Keratinocyte (primary cell): ENCODE results near the gene ITPK1. TPM values are rescaled to one million over a fixed set of nuclear protein-coding genes. Genes with fewer than 3 reads are reported as not detected.
"Not testable (repeated sequence)": the region's sequence is repeated elsewhere in the genome, so short reads cannot be mapped to it uniquely, and the experiment has no call there.

Source experiments
- DNase-seq: peaks from one replicate; pipeline ENCODE4 v3.0.0-alpha.2; 2011; ENCODE audit warnings: low read depth, missing footprints, low spot score
- FAIRE-seq: peaks from 2 replicates; lab custom pipeline; 2011; peaks lifted over from hg19 to GRCh38; lab: Jason Lieb, UNC
- H2AFZ ChIP-seq: 2 replicates; pipeline ENCODE4 v1.6.0; 2012; ENCODE audit warnings: low read length, control low read depth, inconsistent platforms; ENCODE audit not compliant: control insufficient read depth
- H3K27ac ChIP-seq: 2 replicates; pipeline ENCODE4 v1.5.1; 2011; ENCODE audit warnings: low read length; ENCODE audit not compliant: control insufficient read depth, insufficient read depth
- H3K27me3 ChIP-seq: 3 replicates; pipeline ENCODE4 v1.6.0; 2011; ENCODE audit warnings: low read length; ENCODE audit not compliant: control insufficient read depth, insufficient read depth; ENCODE audit errors: extremely low read depth
- H3K36me3 ChIP-seq, 2 experiments: 2 replicates in 1 of 2; 3 replicates in 1 of 2; pipeline ENCODE4 v1.5.1; 2011; ENCODE audit warnings: low read length in 2 of 2, mild to moderate bottlenecking in 1 of 2; ENCODE audit not compliant: control insufficient read depth in 2 of 2, insufficient read depth in 2 of 2; ENCODE audit errors: extremely low read depth in 1 of 2
- H3K4me1 ChIP-seq: 3 replicates; pipeline ENCODE4 v1.5.1; 2011; ENCODE audit warnings: low read length; ENCODE audit not compliant: control insufficient read depth, insufficient read depth; ENCODE audit errors: extremely low read depth
- H3K4me2 ChIP-seq: 3 replicates; pipeline ENCODE4 v1.6.0; 2011; ENCODE audit warnings: low read depth, low read length; ENCODE audit not compliant: control insufficient read depth, insufficient read depth; ENCODE audit errors: extremely low read depth
- H3K4me3 ChIP-seq, 3 experiments: fragments of 200-600 bp in 1 of 3; sonication (generic) in 1 of 3; 2 replicates in 2 of 3; 3 replicates in 1 of 3; pipeline ENCODE4 v1.5.1; 2011 to 2016; ENCODE audit warnings: low read length in 3 of 3, mild to moderate bottlenecking in 3 of 3, control low read depth in 2 of 3, inconsistent platforms in 1 of 3, low read depth in 1 of 3, mixed read lengths in 1 of 3, mixed run types in 1 of 3, moderate library complexity in 1 of 3; ENCODE audit not compliant: control insufficient read depth in 2 of 3, insufficient read depth in 2 of 3; ENCODE audit errors: extremely low read depth in 1 of 3
- H3K79me2 ChIP-seq: 2 replicates; pipeline ENCODE4 v1.6.0; 2012; ENCODE audit warnings: low read length; ENCODE audit not compliant: control insufficient read depth, insufficient read depth
- H3K9ac ChIP-seq: 3 replicates; pipeline ENCODE4 v1.6.0; 2011; ENCODE audit warnings: low read length; ENCODE audit not compliant: control insufficient read depth, insufficient read depth; ENCODE audit errors: extremely low read depth
- H3K9me1 ChIP-seq: 3 replicates; pipeline ENCODE4 v1.6.0; 2011; ENCODE audit warnings: low read length; ENCODE audit not compliant: control insufficient read depth, insufficient read depth; ENCODE audit errors: extremely low read depth
- H3K9me3 ChIP-seq: 2 replicates; pipeline ENCODE4 v1.5.1; 2012; ENCODE audit warnings: low read depth, low read length; ENCODE audit not compliant: control insufficient read depth
- H4K20me1 ChIP-seq: 3 replicates; pipeline ENCODE4 v1.6.0; 2011; ENCODE audit warnings: low read length; ENCODE audit not compliant: control insufficient read depth, insufficient read depth; ENCODE audit errors: extremely low read depth
- EZH2 ChIP-seq: IDR thresholded peaks from one replicate; pipeline ENCODE4 v1.6.1; 2012; ENCODE audit warnings: inconsistent platforms, mild to moderate bottlenecking, low read length, moderate library complexity
- dilution Hi-C: fragments of 300-500 bp; cut with MboI; formaldehyde crosslinking; loops from one replicate; pipeline ENCODE4 v1.7.0; 2020; ENCODE audit warnings: low sequenced_read_pairs; ENCODE audit not compliant: extremely low pct_ligation_motif_present
- polyA plus RNA-seq, 5 experiments: library from polyadenylated mRNA; depleted of rRNA in 3 of 5; stranded (reverse) in 3 of 5; stranded (forward) in 1 of 5; unstranded in 1 of 5; fragments of >200 nt; gene quantifications; 1 replicate in 1 of 5; 2 replicates in 3 of 5; 3 replicates in 1 of 5; pipeline versions ENCODE4 v1.2.1 to v1.2.3, GENCODE V29; 2011 to 2012; ENCODE audit warnings: missing spikeins in 2 of 5, low read depth in 1 of 5, low replicate concordance in 1 of 5
- TF ChIP-seq, protein P1 (sequence below), 3 experiments: IDR thresholded peaks in 1 of 3; conservative IDR thresholded peaks in 1 of 3; optimal IDR thresholded peaks in 1 of 3; 2 replicates in 2 of 3; 3 replicates in 1 of 3; pipeline versions ENCODE3 to v1.5.1; 2011; ENCODE audit warnings: low read length in 3 of 3, mild to moderate bottlenecking in 3 of 3, moderate library complexity in 2 of 3, control low read depth in 1 of 3, inconsistent platforms in 1 of 3; ENCODE audit not compliant: insufficient read depth in 2 of 3; ENCODE audit errors: extremely low read depth in 1 of 3

The ITPK1 gene
- polyA plus RNA-seq, 1 donor (not counting 4 experiments of a cell fraction or from before 2014, with no cell fraction given): 67.8 TPM

- Histone ChIP-seq H3K4me3 (no peak overlapping the region), H2AFZ (no peak overlapping the region), H3K4me2 (no peak overlapping the region), H3K9me3 (no peaks in the 10 kb centered on the region), H3K36me3 (no peaks in the 10 kb centered on the region), H3K9me1 (no peaks in the 10 kb centered on the region), H4K20me1 (no peaks in the 10 kb centered on the region), H3K79me2 (no peaks in the 10 kb centered on the region), H3K27me3 (no peaks in the 10 kb centered on the region), H3K27ac (no peak overlapping the region), H3K9ac (no peak overlapping the region), H3K4me1 (no peaks in the 10 kb centered on the region)
- TF ChIP-seq, protein P1, sequence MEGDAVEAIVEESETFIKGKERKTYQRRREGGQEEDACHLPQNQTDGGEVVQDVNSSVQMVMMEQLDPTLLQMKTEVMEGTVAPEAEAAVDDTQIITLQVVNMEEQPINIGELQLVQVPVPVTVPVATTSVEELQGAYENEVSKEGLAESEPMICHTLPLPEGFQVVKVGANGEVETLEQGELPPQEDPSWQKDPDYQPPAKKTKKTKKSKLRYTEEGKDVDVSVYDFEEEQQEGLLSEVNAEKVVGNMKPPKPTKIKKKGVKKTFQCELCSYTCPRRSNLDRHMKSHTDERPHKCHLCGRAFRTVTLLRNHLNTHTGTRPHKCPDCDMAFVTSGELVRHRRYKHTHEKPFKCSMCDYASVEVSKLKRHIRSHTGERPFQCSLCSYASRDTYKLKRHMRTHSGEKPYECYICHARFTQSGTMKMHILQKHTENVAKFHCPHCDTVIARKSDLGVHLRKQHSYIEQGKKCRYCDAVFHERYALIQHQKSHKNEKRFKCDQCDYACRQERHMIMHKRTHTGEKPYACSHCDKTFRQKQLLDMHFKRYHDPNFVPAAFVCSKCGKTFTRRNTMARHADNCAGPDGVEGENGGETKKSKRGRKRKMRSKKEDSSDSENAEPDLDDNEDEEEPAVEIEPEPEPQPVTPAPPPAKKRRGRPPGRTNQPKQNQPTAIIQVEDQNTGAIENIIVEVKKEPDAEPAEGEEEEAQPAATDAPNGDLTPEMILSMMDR (optimal IDR thresholded peaks at IDR 0.05 in 1 of 3, IDR thresholded peaks at IDR 0.05 in 1 of 3, conservative IDR thresholded peaks at IDR 0.05 in 1 of 3; ENCODE audit: extremely low read depth in 1 of 3, insufficient read depth in 2 of 3, low read length in 3 of 3): no peak
- no peak for TF ChIP-seq EZH2
- DNase-seq (no peak), FAIRE-seq (no peak)
- dilution Hi-C loops: no loop called here
Observed at GRCh38 chr14:93161411-93161940, 45.8 kb upstream of the ITPK1 start.

DNA sequence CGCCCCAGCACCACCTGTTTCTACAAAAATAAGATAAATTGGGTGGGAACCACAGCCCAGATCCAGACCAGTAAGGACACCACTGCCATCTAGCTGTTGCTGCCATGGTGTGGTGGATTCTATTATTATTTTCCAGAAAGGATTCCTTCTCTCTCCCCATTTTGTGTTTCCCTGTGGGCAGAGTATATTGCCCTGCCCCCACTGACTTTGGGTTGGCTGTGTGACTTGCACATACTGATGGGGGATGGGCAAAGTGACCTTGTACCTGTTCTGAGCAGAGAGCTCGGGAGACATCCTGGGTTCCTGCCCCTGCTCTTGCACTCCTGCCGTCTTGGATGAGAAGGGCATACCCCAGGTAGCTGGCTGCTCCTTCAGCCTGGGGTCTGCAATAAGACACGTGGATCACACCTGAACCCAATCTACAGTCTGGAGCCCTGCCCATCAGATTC lies 44.7 kb upstream of the ITPK1 start:
- H3K79me2 ChIP-seq: no peaks in the 10 kb centered on the region
- H3K27ac ChIP-seq: no peak overlapping the region
- no peaks in the 10 kb centered on the region for H3K4me1 ChIP-seq
- H3K4me3 ChIP-seq: no peak overlapping the region
- FAIRE-seq: no peak
- H3K9me1 ChIP-seq: no peaks in the 10 kb centered on the region
- H3K9me3 ChIP-seq: no peaks in the 10 kb centered on the region
- TF ChIP-seq, protein P1 (optimal IDR thresholded peaks at IDR 0.05 in 1 of 3, IDR thresholded peaks at IDR 0.05 in 1 of 3, conservative IDR thresholded peaks at IDR 0.05 in 1 of 3; ENCODE audit: extremely low read depth in 1 of 3, insufficient read depth in 2 of 3, low read length in 3 of 3): peak; percentile 46 to 79 (median 58)
- no peak for TF ChIP-seq EZH2
- H3K4me2 ChIP-seq: no peak overlapping the region
- DNase-seq: no peak
- dilution Hi-C loops: no loop called here
- no peaks in the 10 kb centered on the region for H3K27me3 ChIP-seq
- H3K9ac ChIP-seq: no peak overlapping the region
- no peak overlapping the region for H2AFZ ChIP-seq
- no peaks in the 10 kb centered on the region for H3K36me3 ChIP-seq
- H4K20me1 ChIP-seq: no peaks in the 10 kb centered on the region

GRCh38 chr14:93159625-93160352 lies 44.1 kb upstream of the ITPK1 start:
- not testable (repeated sequence) for FAIRE-seq

More at GRCh38 chr14:93159625-93160352, 44.1 kb upstream of the ITPK1 start:
- H3K27me3 ChIP-seq, H3K4me2 ChIP-seq, H3K4me1 ChIP-seq, H3K27ac ChIP-seq, H3K9ac ChIP-seq, H4K20me1 ChIP-seq, H3K9me1 ChIP-seq, H3K79me2 ChIP-seq, dilution Hi-C loops, DNase-seq, H2AFZ ChIP-seq, H3K4me3 ChIP-seq, H3K36me3 ChIP-seq, H3K9me3 ChIP-seq: not testable (repeated sequence)
